Measurements from ENCODE around the gene MOSMO.

GRCh38 chr16:22103441-22103840, 95.5 kb downstream of the MOSMO start:
- TF ChIP-seq EP300 (IDR thresholded peaks at IDR 0.05; ENCODE audit: low read depth) (no peak), CTCF (IDR thresholded peaks at IDR 0.05) (no peak)
